ENCODE measurements around the gene LXN.

Gene LXN

GRCh38 chr3:158668506-158668905 is 3.9 kb downstream of the LXN start:
- no peak for DNase-seq (ENCODE audit: low read depth)

- no peak for DNase-seq (ENCODE audit: low read depth)
Measured at GRCh38 chr3:158666416-158666815, 6.0 kb downstream of the LXN start.

- no peak for DNase-seq (ENCODE audit: low read depth)
Measured at GRCh38 chr3:158663832-158664231, 8.6 kb downstream of the LXN start.

- no peak for DNase-seq (ENCODE audit: low read depth)
Measured at GRCh38 chr3:158663246-158663645, 9.2 kb downstream of the LXN start.

- DNase-seq (ENCODE audit: low read depth), result no peak
Measured at GRCh38 chr3:158660711-158661110, 11.7 kb downstream of the LXN start.

GRCh38 chr3:158659454-158660237 is 12.8 kb downstream of the LXN start:
- DNase-seq (ENCODE audit: low read depth), result no peak

- DNase-seq (ENCODE audit: low read depth), result no peak
Measured at GRCh38 chr3:158658889-158659288, 13.6 kb downstream of the LXN start.

- no peak for DNase-seq (ENCODE audit: low read depth)
Measured at GRCh38 chr3:158652463-158652862, 20.0 kb downstream of the LXN start.

GRCh38 chr3:158651192-158651591 is 21.3 kb downstream of the LXN start:
- DNase-seq (ENCODE audit: low read depth), result no peak

GRCh38 chr3:158649791-158650190 is 22.7 kb downstream of the LXN start:
- no peak for DNase-seq (ENCODE audit: low read depth)

- DNase-seq (ENCODE audit: low read depth), result peak; percentile 82
Measured at GRCh38 chr3:158644345-158644908, 28.0 kb downstream of the LXN start, which contains the start of gene GFM1. TSS of gene GFM1 (plus strand) at chr3:158644527. CDS start at chr3:158644635, 108 bp downstream.

GRCh38 chr3:158642474-158643210 is 29.8 kb downstream of the LXN start:
- no peak for DNase-seq (ENCODE audit: low read depth)

- no peak for DNase-seq (ENCODE audit: low read depth)
Measured at GRCh38 chr3:158642005-158642404, 30.4 kb downstream of the LXN start.

- DNase-seq (ENCODE audit: low read depth), result no peak
Measured at GRCh38 chr3:158640646-158641045, 31.8 kb downstream of the LXN start.

- DNase-seq (ENCODE audit: low read depth), result no peak
Measured at GRCh38 chr3:158631981-158632380, 40.5 kb downstream of the LXN start.

GRCh38 chr3:158625881-158626280 is 46.6 kb downstream of the LXN start:
- no peak for DNase-seq (ENCODE audit: low read depth)

GRCh38 chr3:158617982-158618875 is 54.2 kb downstream of the LXN start:
- no peak for DNase-seq (ENCODE audit: low read depth)
